Stimulated activated CD8-positive, alpha-beta memory T cell treated with anti-CD3 and anti-CD28 coated beads, Interleukin-7, amount 100 ng/mL, for 1 hour (primary cell): Measurements from ENCODE around the gene PEX10.

Experiments used
- DNase-seq, 2 donors: peaks; one replicate each; pipeline ENCODE4 v3.0.0-alpha.2; 2020; ENCODE audit warnings: low read depth in 2 of 2

PEX10 gene

GRCh38 chr1:2404890-2405511 is 7.4 kb downstream of the PEX10 start:
- DNase-seq, result no peak

- DNase-seq, result no peak
Measured at GRCh38 chr1:2404142-2404889, 8.0 kb downstream of the PEX10 start.

GRCh38 chr1:2403273-2403672 is 9.1 kb downstream of the PEX10 start:
- DNase-seq, result no peak

- DNase-seq, result no peak
Measured at GRCh38 chr1:2402420-2402819, 9.9 kb downstream of the PEX10 start.

- no peak for DNase-seq
Measured at GRCh38 chr1:2400950-2401649, 11.3 kb downstream of the PEX10 start.

GRCh38 chr1:2400576-2400909 is 11.8 kb downstream of the PEX10 start:
- DNase-seq, result no peak

GRCh38 chr1:2399890-2400575 is 12.3 kb downstream of the PEX10 start:
- DNase-seq, result no peak

- DNase-seq, result no peak
Measured at GRCh38 chr1:2398871-2399270, 13.5 kb downstream of the PEX10 start.

GRCh38 chr1:2397007-2397679 is 15.2 kb downstream of the PEX10 start:
- DNase-seq, result no peak

GRCh38 chr1:2396476-2396875 is 15.9 kb downstream of the PEX10 start:
- no peak for DNase-seq

GRCh38 chr1:2396059-2396458 is 16.3 kb downstream of the PEX10 start:
- no peak for DNase-seq

- DNase-seq, result no peak
Measured at GRCh38 chr1:2395245-2395644, 17.1 kb downstream of the PEX10 start.

GRCh38 chr1:2394761-2395160 is 17.6 kb downstream of the PEX10 start:
- DNase-seq, result no peak

- no peak for DNase-seq
Measured at GRCh38 chr1:2394220-2394619, 18.1 kb downstream of the PEX10 start.

GRCh38 chr1:2393471-2393877 is 18.9 kb downstream of the PEX10 start:
- no peak for DNase-seq

GRCh38 chr1:2392686-2393085 is 19.7 kb downstream of the PEX10 start:
- no peak for DNase-seq

- no peak for DNase-seq
Measured at GRCh38 chr1:2391931-2392509, 20.3 kb downstream of the PEX10 start.

GRCh38 chr1:2391041-2391930 is 21.1 kb downstream of the PEX10 start, which contains the start of the genes MORN1 and RER1:
MORN1 (minus strand) TSS chr1:2391554; CDS start chr1:2391533, 21 bp downstream.
RER1 (plus strand) TSS chr1:2391841; CDS start chr1:2395791, 3,950 bp downstream.
- DNase-seq, result peak; percentile 97 to 98

- no peak for DNase-seq
Measured at GRCh38 chr1:2389644-2390043, 22.7 kb downstream of the PEX10 start.
